DOHH2 (cell line): ENCODE results near the gene LGI2.

Experiments used
- EZH2phosphoT487 ChIP-seq: fragments of 200-600 bp; sonication (generic); IDR thresholded peaks from 2 replicates; pipeline ENCODE4 v1.6.1; 2017; ENCODE audit warnings: borderline replicate concordance, mild to moderate bottlenecking, antibody characterized with exemption, low read length, moderate library complexity, mixed read lengths
- TF ChIP-seq, protein P1 (sequence below): fragments of 200-600 bp; sonication (generic); IDR thresholded peaks from one replicate; pipeline ENCODE4 v1.5.1; 2014; ENCODE audit warnings: antibody characterized with exemption, mild to moderate bottlenecking, low read depth, low read length; ENCODE audit not compliant: poor library complexity, severe bottlenecking

DNA sequence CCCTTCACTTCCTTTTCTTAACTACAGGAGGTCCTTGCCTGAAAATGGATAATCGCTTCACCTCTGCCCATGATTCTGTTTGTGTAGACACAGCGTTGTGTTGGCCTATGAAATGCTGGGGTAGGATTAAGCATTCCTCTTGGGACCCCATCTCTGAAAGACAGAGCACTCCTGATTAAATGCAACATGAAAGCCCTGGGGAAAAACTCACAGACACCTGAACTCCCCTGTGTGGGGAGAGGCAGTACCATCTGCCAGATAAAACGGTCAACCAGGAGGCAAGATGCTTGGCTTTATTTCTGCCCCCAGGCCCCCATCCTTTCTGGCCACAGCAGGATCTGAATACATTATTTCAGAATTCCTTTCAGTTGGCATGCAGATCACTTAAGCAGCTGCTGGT is 1.9 kb downstream of the LGI2 start:
- TF ChIP-seq, protein P1, sequence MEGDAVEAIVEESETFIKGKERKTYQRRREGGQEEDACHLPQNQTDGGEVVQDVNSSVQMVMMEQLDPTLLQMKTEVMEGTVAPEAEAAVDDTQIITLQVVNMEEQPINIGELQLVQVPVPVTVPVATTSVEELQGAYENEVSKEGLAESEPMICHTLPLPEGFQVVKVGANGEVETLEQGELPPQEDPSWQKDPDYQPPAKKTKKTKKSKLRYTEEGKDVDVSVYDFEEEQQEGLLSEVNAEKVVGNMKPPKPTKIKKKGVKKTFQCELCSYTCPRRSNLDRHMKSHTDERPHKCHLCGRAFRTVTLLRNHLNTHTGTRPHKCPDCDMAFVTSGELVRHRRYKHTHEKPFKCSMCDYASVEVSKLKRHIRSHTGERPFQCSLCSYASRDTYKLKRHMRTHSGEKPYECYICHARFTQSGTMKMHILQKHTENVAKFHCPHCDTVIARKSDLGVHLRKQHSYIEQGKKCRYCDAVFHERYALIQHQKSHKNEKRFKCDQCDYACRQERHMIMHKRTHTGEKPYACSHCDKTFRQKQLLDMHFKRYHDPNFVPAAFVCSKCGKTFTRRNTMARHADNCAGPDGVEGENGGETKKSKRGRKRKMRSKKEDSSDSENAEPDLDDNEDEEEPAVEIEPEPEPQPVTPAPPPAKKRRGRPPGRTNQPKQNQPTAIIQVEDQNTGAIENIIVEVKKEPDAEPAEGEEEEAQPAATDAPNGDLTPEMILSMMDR, result no peak
- TF ChIP-seq EZH2phosphoT487, result no peak
